Right renal cortex interstitium (tissue), 3 donors: ENCODE measurements around the gene ZDHHC14. TPM values are rescaled to one million over a fixed set of nuclear protein-coding genes. Genes with fewer than 3 reads are reported as not detected.
A peak's percentile ranks its signal among the peaks of the same experiment; 100 is the strongest.
"Not testable (repeated sequence)": the region's sequence is repeated elsewhere in the genome, so short reads cannot be mapped to it uniquely, and the experiment has no call there.

Experiments
- DNase-seq, 3 donors: peaks; one replicate each; pipeline ENCODE4 v3.0.0-alpha.2; 2013; ENCODE audit warnings: low read depth in 3 of 3, low spot score in 2 of 3
- polyA plus RNA-seq, 3 donors: library from polyadenylated mRNA; unstranded; fragments of 120-200 nt; gene quantifications; one replicate each; pipeline ENCODE4 v1.2.1, GENCODE V29; 2013; ENCODE audit not compliant: insufficient read length in 3 of 3

ZDHHC14 gene
- polyA plus RNA-seq, 3 donors: 15.9 to 19.5 (median 18.5) TPM

GRCh38 chr6:157379656-157380457 is 1.1 kb upstream of the ZDHHC14 start:
- DNase-seq: peak; percentile 66 to 82 (median 71)

- peak in 1 of 3 donors; percentile 21 for DNase-seq
These were observed 572 bp upstream of the ZDHHC14 start for GRCh38 chr6:157380458-157380778.

GRCh38 chr6:157381631-157382621 is 936 bp downstream of the ZDHHC14 start:
- peak in 1 of 3 donors; percentile 27 for DNase-seq

GRCh38 chr6:157382821-157383220 is 1.8 kb downstream of the ZDHHC14 start:
- DNase-seq: no peak

GRCh38 chr6:157383471-157383870 is 2.5 kb downstream of the ZDHHC14 start:
- no peak for DNase-seq

GRCh38 chr6:157384962-157385361 is 4.0 kb downstream of the ZDHHC14 start:
- DNase-seq: not testable (repeated sequence)

- no peak for DNase-seq
These were observed 4.5 kb downstream of the ZDHHC14 start for GRCh38 chr6:157385482-157385881.

GRCh38 chr6:157386023-157386422 is 5.0 kb downstream of the ZDHHC14 start:
- no peak for DNase-seq

- no peak for DNase-seq
These were observed 5.5 kb downstream of the ZDHHC14 start for GRCh38 chr6:157386454-157386853.

- DNase-seq: no peak
These were observed 7.9 kb downstream of the ZDHHC14 start for GRCh38 chr6:157388924-157389323.

- no peak for DNase-seq
These were observed 9.5 kb downstream of the ZDHHC14 start for GRCh38 chr6:157390273-157391060.

GRCh38 chr6:157392927-157393668 is 12.1 kb downstream of the ZDHHC14 start:
- no peak for DNase-seq

- no peak for DNase-seq
These were observed 12.8 kb downstream of the ZDHHC14 start for GRCh38 chr6:157393669-157394327.

GRCh38 chr6:157395199-157395598 is 14.2 kb downstream of the ZDHHC14 start:
- not testable (repeated sequence) for DNase-seq

- no peak for DNase-seq
These were observed 15.0 kb downstream of the ZDHHC14 start for GRCh38 chr6:157396026-157396425.

- no peak for DNase-seq
These were observed 16.7 kb downstream of the ZDHHC14 start for GRCh38 chr6:157397660-157398059.

- no peak for DNase-seq
These were observed 17.2 kb downstream of the ZDHHC14 start for GRCh38 chr6:157398151-157398550.

GRCh38 chr6:157400676-157401075 is 19.7 kb downstream of the ZDHHC14 start:
- no peak for DNase-seq

- DNase-seq: no peak
These were observed 20.8 kb downstream of the ZDHHC14 start for GRCh38 chr6:157401734-157402338.
